H1 (cell line): ENCODE results near the gene NSUN7. TPM values are rescaled to one million over a fixed set of nuclear protein-coding genes. Genes with fewer than 3 reads are reported as not detected.

Experiments used
- CTCF ChIA-PET: fragments of 300-600 bp; sonication (Branson Sonifier 250); formaldehyde crosslinking; loops from one replicate; lab custom pipeline; 2021; ENCODE audit not compliant: partially characterized antibody; lab: Charles Lee
- POLR2A ChIA-PET: fragments of 300-600 bp; sonication (Branson Sonifier 250); formaldehyde crosslinking; loops from one replicate; lab custom pipeline; 2021; ENCODE audit warnings: inconsistent platforms; ENCODE audit not compliant: partially characterized antibody; lab: Charles Lee
- DNase-seq, 2 experiments: peaks; one replicate each; pipeline versions ENCODE4 v3.0.0 to v3.0.0-alpha.2; 2010 to 2022; ENCODE audit warnings: low spot score in 2 of 2, low read depth in 1 of 2, mixed read lengths in 1 of 2
- FAIRE-seq: peaks from 2 replicates; lab custom pipeline; 2011; peaks lifted over from hg19 to GRCh38; lab: Jason Lieb, UNC
- H2AFZ ChIP-seq: 2 replicates; pipeline ENCODE4 v1.8.1; 2012; ENCODE audit warnings: low read length, inconsistent platforms
- H2AK5ac ChIP-seq: 2 replicates; pipeline ENCODE4 v1.6.1; 2013; ENCODE audit warnings: low read depth, low read length
- H2BK120ac ChIP-seq: replicated peaks from 2 replicates; pipeline ENCODE3; 2013; ENCODE audit warnings: low read depth, low read length, inconsistent platforms
- H2BK12ac ChIP-seq: 2 replicates; pipeline ENCODE4 v1.6.1; 2013; ENCODE audit warnings: low read depth, low read length
- H2BK15ac ChIP-seq: 2 replicates; pipeline ENCODE4 v1.6.1; 2013; ENCODE audit warnings: low read length
- H2BK20ac ChIP-seq: 2 replicates; pipeline ENCODE4 v1.6.1; 2013; ENCODE audit warnings: low read length
- H2BK5ac ChIP-seq: 2 replicates; pipeline ENCODE4 v1.6.1; 2013; ENCODE audit warnings: low read depth, low read length
- H3K14ac ChIP-seq: 2 replicates; pipeline ENCODE4 v1.6.1; 2013; ENCODE audit warnings: inconsistent platforms; ENCODE audit not compliant: insufficient read length
- H3K18ac ChIP-seq: 2 replicates; pipeline ENCODE4 v1.6.1; 2013; ENCODE audit warnings: low read length; ENCODE audit errors: extremely low read depth
- H3K23ac ChIP-seq: 2 replicates; pipeline ENCODE4 v1.6.1; 2013; ENCODE audit warnings: inconsistent platforms; ENCODE audit not compliant: insufficient read length
- H3K23me2 ChIP-seq: 2 replicates; pipeline ENCODE4 v1.6.1; 2013; ENCODE audit warnings: low read depth, low read length
- H3K27ac ChIP-seq: 2 replicates; pipeline ENCODE4 v1.6.1; 2011; ENCODE audit warnings: low read depth, low read length, inconsistent platforms
- H3K27me3 ChIP-seq, 4 experiments: replicated peaks in 1 of 4; 1 replicate in 1 of 4; 2 replicates in 3 of 4; pipeline versions ENCODE4 v1.6.1 to v1.8.1; 2011 to 2013; ENCODE audit warnings: low read length in 3 of 4, mild to moderate bottlenecking in 3 of 4, inconsistent platforms in 2 of 4, mixed read lengths in 2 of 4, moderate library complexity in 1 of 4; ENCODE audit not compliant: control insufficient read depth in 3 of 4, insufficient read depth in 3 of 4; ENCODE audit errors: extremely low read depth in 1 of 4
- H3K36me3 ChIP-seq, 4 experiments: 2 replicates each; pipeline versions ENCODE4 v1.6.1 to v1.8.1; 2011 to 2013; ENCODE audit warnings: mild to moderate bottlenecking in 4 of 4, low read length in 3 of 4, moderate library complexity in 2 of 4, control low read depth in 1 of 4, inconsistent platforms in 1 of 4; ENCODE audit not compliant: insufficient read depth in 4 of 4, control insufficient read depth in 2 of 4
- H3K4ac ChIP-seq: replicated peaks from 2 replicates; pipeline ENCODE3; 2013; ENCODE audit warnings: low read length, low read depth, mixed read lengths, inconsistent platforms; ENCODE audit not compliant: insufficient read length
- H3K4me1 ChIP-seq, 4 experiments: replicated peaks in 1 of 4; 1 replicate in 1 of 4; 2 replicates in 3 of 4; pipeline versions ENCODE4 v1.6.1 to v1.8.1; 2011 to 2013; ENCODE audit warnings: low read length in 3 of 4, inconsistent platforms in 2 of 4, mixed read lengths in 1 of 4; ENCODE audit not compliant: insufficient read depth in 4 of 4, control insufficient read depth in 3 of 4
- H3K4me2 ChIP-seq, 2 experiments: 2 replicates each; pipeline versions ENCODE4 v1.6.1 to v1.8.1; 2011 to 2013; ENCODE audit warnings: low read depth in 2 of 2, low read length in 2 of 2, control low read depth in 1 of 2, inconsistent platforms in 1 of 2, mild to moderate bottlenecking in 1 of 2; ENCODE audit not compliant: insufficient read depth in 1 of 2
- H3K4me3 ChIP-seq, 4 experiments: fragments of 200-600, 300-600 bp in 1 of 4; sonication (generic), shearing (Covaris generic), sonication (Bioruptor Twin) in 1 of 4; 2 replicates each; pipeline versions ENCODE4 v1.5.1 to v1.8.1; 2011 to 2016; ENCODE audit warnings: low read length in 4 of 4, low read depth in 3 of 4, control low read depth in 2 of 4, inconsistent platforms in 2 of 4, mild to moderate bottlenecking in 2 of 4, mixed read lengths in 1 of 4, moderate library complexity in 1 of 4; ENCODE audit not compliant: insufficient read depth in 2 of 4; ENCODE audit errors: extremely low read depth in 1 of 4
- H3K56ac ChIP-seq: replicated peaks from 2 replicates; pipeline ENCODE3; 2013; ENCODE audit warnings: low read depth, mild to moderate bottlenecking, mixed read lengths, low read length, inconsistent platforms; ENCODE audit not compliant: insufficient read length
- H3K79me1 ChIP-seq: 2 replicates; pipeline ENCODE4 v1.6.1; 2013; ENCODE audit warnings: low read depth, low read length, control low read depth
- H3K79me2 ChIP-seq, 2 experiments: 2 replicates each; pipeline versions ENCODE4 v1.6.1 to v1.8.1; 2012 to 2013; ENCODE audit warnings: low read length in 2 of 2, mild to moderate bottlenecking in 2 of 2, inconsistent platforms in 1 of 2; ENCODE audit not compliant: insufficient read depth in 2 of 2, control insufficient read depth in 1 of 2
- H3K9ac ChIP-seq, 4 experiments: replicated peaks in 1 of 4; 1 replicate in 1 of 4; 2 replicates in 3 of 4; pipeline versions ENCODE4 v1.6.1 to v1.8.1; 2011 to 2013; ENCODE audit warnings: low read depth in 3 of 4, low read length in 3 of 4, control low read depth in 2 of 4, mild to moderate bottlenecking in 2 of 4, moderate library complexity in 2 of 4, inconsistent platforms in 1 of 4; ENCODE audit errors: extremely low read depth in 1 of 4
- H3K9me3 ChIP-seq, 2 experiments: 2 replicates each; pipeline versions ENCODE4 v1.6.1 to v1.8.1; 2012 to 2013; ENCODE audit warnings: mild to moderate bottlenecking in 2 of 2, moderate library complexity in 2 of 2, control low read depth in 1 of 2, inconsistent platforms in 1 of 2, low read depth in 1 of 2, low read length in 1 of 2, mixed read lengths in 1 of 2; ENCODE audit not compliant: insufficient read depth in 2 of 2
- H4K20me1 ChIP-seq, 2 experiments: replicated peaks in 1 of 2; 2 replicates each; pipeline versions ENCODE3 to v1.8.1; 2011 to 2013; ENCODE audit warnings: inconsistent platforms in 2 of 2, low read length in 2 of 2, mild to moderate bottlenecking in 1 of 2; ENCODE audit not compliant: insufficient read depth in 2 of 2, control insufficient read depth in 1 of 2
- H4K5ac ChIP-seq: 2 replicates; pipeline ENCODE4 v1.6.1; 2013; ENCODE audit warnings: low read length, low read depth, mixed read lengths, inconsistent platforms; ENCODE audit not compliant: insufficient read length
- H4K8ac ChIP-seq: 2 replicates; pipeline ENCODE4 v1.8.0; 2013; ENCODE audit warnings: mild to moderate bottlenecking, moderate library complexity, low read length, inconsistent platforms; ENCODE audit not compliant: insufficient read depth; ENCODE audit errors: extremely low read depth
- H4K91ac ChIP-seq: replicated peaks from 2 replicates; pipeline ENCODE3; 2013; ENCODE audit warnings: low read length, mixed read lengths, inconsistent platforms; ENCODE audit not compliant: insufficient read length
- BCL11A ChIP-seq, 2 experiments: IDR thresholded peaks; one replicate each; pipeline ENCODE4 v1.6.1; 2011; ENCODE audit warnings: low read depth in 2 of 2, low read length in 2 of 2, mild to moderate bottlenecking in 2 of 2
- CBX5 ChIP-seq: fragments of 300-800, 300-1000 bp; sonication (generic); IDR thresholded peaks from 2 replicates; pipeline ENCODE4 v1.7.1; 2016; ENCODE audit warnings: antibody characterized with exemption, low read length, low read depth
- CHD2 ChIP-seq: IDR thresholded peaks from 2 replicates; pipeline ENCODE4 v1.6.1; 2012; ENCODE audit warnings: low read length, improper control_type of control experiment
- CREB1 ChIP-seq: IDR thresholded peaks from 2 replicates; pipeline ENCODE4 v1.6.1; 2012; ENCODE audit warnings: inconsistent platforms
- EZH2 ChIP-seq: fragments of 200-600 bp; sonication (generic); IDR thresholded peaks from 2 replicates; pipeline ENCODE4 v1.7.1; 2012; ENCODE audit warnings: low read depth, mild to moderate bottlenecking, moderate library complexity, low read length, inconsistent platforms; ENCODE audit not compliant: severe bottlenecking
- HDAC2 ChIP-seq, 2 experiments: fragments of 300-600 bp in 1 of 2; sonication (generic) in 1 of 2; IDR thresholded peaks; 2 replicates each; pipeline ENCODE4 v1.6.1; 2011 to 2012; ENCODE audit warnings: low read depth in 2 of 2, low read length in 2 of 2, mild to moderate bottlenecking in 2 of 2, moderate library complexity in 2 of 2, borderline replicate concordance in 1 of 2, inconsistent platforms in 1 of 2
- POLR2AphosphoS5 ChIP-seq: IDR thresholded peaks from 2 replicates; pipeline ENCODE4 v1.6.1; 2011; ENCODE audit warnings: low read depth, low read length
- SRF ChIP-seq: IDR thresholded peaks from 2 replicates; pipeline ENCODE4 v1.6.1; 2011; ENCODE audit warnings: mild to moderate bottlenecking, low read depth, low read length, moderate library complexity
- TCF12 ChIP-seq: IDR thresholded peaks from 2 replicates; pipeline ENCODE4 v1.6.1; 2011; ENCODE audit warnings: low read depth, mild to moderate bottlenecking, low read length
- WGBS, 2 experiments: shearing (Covaris generic) in 1 of 2; methylation state at CpG; one replicate each; pipeline versions ENCODE4 v1.1.6 to v1.1.7; 2013 to 2015; ENCODE audit warnings: low lambda C conversion rate in 2 of 2, mixed read lengths in 2 of 2, inconsistent platforms in 1 of 2, low coverage in 1 of 2, missing lambda C conversion rate in 1 of 2; ENCODE audit not compliant: insufficient replicate concordance in 2 of 2, insufficient coverage in 1 of 2, insufficient read length in 1 of 2; ENCODE audit errors: extremely low coverage in 1 of 2, missing lambda C conversion rate in 1 of 2; 5-methylcytosine and 5-hydroxymethylcytosine counted together
- polyA plus RNA-seq, 7 experiments: library from polyadenylated mRNA; depleted of rRNA in 3 of 7; stranded (reverse) in 5 of 7; unstranded in 2 of 7; fragments of >200 nt in 5 of 7; fragments of 200-250 nt in 2 of 7; gene quantifications; 1 replicate in 5 of 7; 2 replicates in 1 of 7; 4 replicates in 1 of 7; pipeline versions ENCODE4 v1.2.1 to v1.2.3, GENCODE V29; 2011 to 2013; ENCODE audit warnings: missing spikeins in 2 of 7, mixed read lengths in 2 of 7
- total RNA-seq: library from RNA; stranded (reverse); fragmentation: NEBNext Ultra II Directional; extraction: Animal tissue kit (Norgen Biotek cat#: 25700); gene quantifications from 2 replicates; pipeline ENCODE4 v1.2.1, GENCODE V29; 2021
- TF ChIP-seq, protein P1 (sequence below): IDR thresholded peaks from 2 replicates; pipeline ENCODE4 v1.6.1; 2011; ENCODE audit warnings: low read length, improper control_type of control experiment
- TF ChIP-seq, protein P2 (sequence below): IDR thresholded peaks from 2 replicates; pipeline ENCODE4 v1.6.1; 2012; ENCODE audit warnings: inconsistent platforms
- TF ChIP-seq, protein P3 (sequence below): IDR thresholded peaks from 2 replicates; pipeline ENCODE4 v1.6.1; 2011; ENCODE audit warnings: low read depth, mild to moderate bottlenecking, low read length; ENCODE audit not compliant: insufficient read depth

The NSUN7 gene
- total and polyA plus RNA-seq, 2 of the 8 experiments (the other 6 are each of a cell fraction or from before 2014, with no cell fraction given): 8.8 to 24.4 TPM

DNA sequence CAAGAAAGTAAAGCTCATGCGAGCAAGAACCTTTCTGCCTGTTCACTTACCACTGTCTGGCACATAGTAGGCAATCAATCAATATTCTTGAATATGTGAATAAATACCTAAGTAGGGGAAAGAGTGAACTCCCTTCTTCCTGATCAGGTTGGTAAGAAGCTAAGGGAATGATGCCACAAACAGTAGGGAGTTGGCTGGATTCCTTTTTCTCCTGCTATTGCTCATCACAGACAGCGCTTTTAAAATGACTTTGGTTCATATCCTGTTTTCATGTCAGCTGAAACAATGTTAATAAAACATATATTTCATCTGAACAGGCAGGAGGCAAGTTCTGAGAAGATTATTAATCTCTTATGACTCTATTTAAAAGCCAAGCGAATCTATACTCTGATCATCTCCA is 99.2 kb downstream of the NSUN7 start:
- H3K27ac ChIP-seq: no peak overlapping the region
- no peak overlapping the region for H2BK5ac ChIP-seq
- H3K9me3 ChIP-seq: no peaks in the 10 kb centered on the region
- no peak overlapping the region for H2BK20ac ChIP-seq
- peaks cover 5 to 10% of the 10 kb centered on the region in 2 experiments for H4K20me1 ChIP-seq
- no peak overlapping the region for H4K8ac ChIP-seq
- CTCF ChIA-PET: interaction anchor here (0.7 to 2.8 kb wide), 8 partner anchors 9 to 382 kb away, joined by 3 to 17 read pairs (median 4); no protein-coding TSS in a partner anchor
- H3K23ac ChIP-seq: no peak overlapping the region
- H4K91ac ChIP-seq: no peak overlapping the region
- no peak overlapping the region for H2BK12ac ChIP-seq
- no peak overlapping the region for H2AFZ ChIP-seq
- peaks cover 0 to 7% (median 4%) of the 10 kb centered on the region in 4 experiments; a peak in 4 of 7 replicates for H3K4me1 ChIP-seq
- POLR2A ChIA-PET: interaction anchor here (0.6 to 5.7 kb wide), 4 partner anchors 8 to 407 kb away, joined by 3 to 37 read pairs (median 4); partner anchors contain the start of gene NSUN7
- DNase-seq: no peak
- H3K9ac ChIP-seq: no peak overlapping the region
- no peak overlapping the region for H3K14ac ChIP-seq
- no peak overlapping the region for H3K4ac ChIP-seq
- no peaks in the 10 kb centered on the region for H3K23me2 ChIP-seq
- H3K27me3 ChIP-seq: no peaks in the 10 kb centered on the region
- no peak overlapping the region for H3K4me3 ChIP-seq
- no peak overlapping the region for H2BK120ac ChIP-seq
- no peak overlapping the region for H2BK15ac ChIP-seq
- H3K4me2 ChIP-seq: no peak overlapping the region
- H2AK5ac ChIP-seq: no peak overlapping the region
- H3K79me1 ChIP-seq: peaks cover 12% of the 10 kb centered on the region
- H3K79me2 ChIP-seq: peaks cover 0 to 83% of the 10 kb centered on the region in 2 experiments; a peak in 2 of 4 replicates
- no peak for FAIRE-seq
- no peak overlapping the region for H3K56ac ChIP-seq
- no peak overlapping the region for H3K18ac ChIP-seq
- H4K5ac ChIP-seq: no peak overlapping the region
- 81% methylated on average over 3 of the region's 3 CpGs; no CpG with 5 or more reads in 1 of the 2 experiments for WGBS, 2 experiments
- H3K36me3 ChIP-seq: peaks cover 0 to 9% (median 3%) of the 10 kb centered on the region in 4 experiments; a peak in 3 of 8 replicates
- TF ChIP-seq CREB1 (no peak), POLR2AphosphoS5 (no peak), HDAC2 (IDR thresholded peaks at IDR 0.05; ENCODE audit: borderline replicate concordance in 1 of 2, low read depth in 2 of 2, low read length in 2 of 2) (no peak), BCL11A (IDR thresholded peaks at IDR 0.05; ENCODE audit: low read depth in 2 of 2, low read length in 2 of 2) (no peak), CHD2 (no peak), SRF (no peak), TCF12 (no peak), CBX5 (no peak), EZH2 (no peak)
- TF ChIP-seq, protein P1, sequence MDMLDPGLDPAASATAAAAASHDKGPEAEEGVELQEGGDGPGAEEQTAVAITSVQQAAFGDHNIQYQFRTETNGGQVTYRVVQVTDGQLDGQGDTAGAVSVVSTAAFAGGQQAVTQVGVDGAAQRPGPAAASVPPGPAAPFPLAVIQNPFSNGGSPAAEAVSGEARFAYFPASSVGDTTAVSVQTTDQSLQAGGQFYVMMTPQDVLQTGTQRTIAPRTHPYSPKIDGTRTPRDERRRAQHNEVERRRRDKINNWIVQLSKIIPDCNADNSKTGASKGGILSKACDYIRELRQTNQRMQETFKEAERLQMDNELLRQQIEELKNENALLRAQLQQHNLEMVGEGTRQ: no peak
- TF ChIP-seq, protein P2, sequence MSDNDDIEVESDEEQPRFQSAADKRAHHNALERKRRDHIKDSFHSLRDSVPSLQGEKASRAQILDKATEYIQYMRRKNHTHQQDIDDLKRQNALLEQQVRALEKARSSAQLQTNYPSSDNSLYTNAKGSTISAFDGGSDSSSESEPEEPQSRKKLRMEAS: no peak
- TF ChIP-seq, protein P3, sequence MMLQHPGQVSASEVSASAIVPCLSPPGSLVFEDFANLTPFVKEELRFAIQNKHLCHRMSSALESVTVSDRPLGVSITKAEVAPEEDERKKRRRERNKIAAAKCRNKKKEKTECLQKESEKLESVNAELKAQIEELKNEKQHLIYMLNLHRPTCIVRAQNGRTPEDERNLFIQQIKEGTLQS: no peak
